ENCODE data around the gene GABBR2.

GABBR2 gene

GRCh38 chr9:98727428-98727827 lies 18.7 kb upstream of the GABBR2 start:
- Mint-ChIP-seq H3K9me3 (no peaks in the 10 kb centered on the region), H3K27me3 (ENCODE audit: low read depth) (peaks cover 30% of the 10 kb centered on the region), H3K27ac (no peak overlapping the region), H3K36me3 (ENCODE audit: low read depth) (no peaks in the 10 kb centered on the region), H3K4me1 (peaks cover 11% of the 10 kb centered on the region), H3K4me3 (no peak overlapping the region)
- no peak for TF ChIP-seq CTCF (IDR thresholded peaks at IDR 0.05; ENCODE audit: unreplicated experiment in 3 of 3)

- no peak overlapping the region for H3K27ac Mint-ChIP-seq
- peaks cover 33% of the 10 kb centered on the region for H3K27me3 Mint-ChIP-seq (ENCODE audit: low read depth)
- no peaks in the 10 kb centered on the region for H3K9me3 Mint-ChIP-seq
- H3K4me3 Mint-ChIP-seq, result no peak overlapping the region
- no peaks in the 10 kb centered on the region for H3K36me3 Mint-ChIP-seq (ENCODE audit: low read depth)
- TF ChIP-seq CTCF (IDR thresholded peaks at IDR 0.05; ENCODE audit: unreplicated experiment in 3 of 3), result no peak
- H3K4me1 Mint-ChIP-seq, result peaks cover 11% of the 10 kb centered on the region
Measured at GRCh38 chr9:98726735-98727134, 18.0 kb upstream of the GABBR2 start.

- Mint-ChIP-seq H3K4me3 (no peak overlapping the region), H3K9me3 (no peaks in the 10 kb centered on the region), H3K36me3 (ENCODE audit: low read depth) (no peaks in the 10 kb centered on the region), H3K4me1 (no peaks in the 10 kb centered on the region), H3K27ac (no peak overlapping the region), H3K27me3 (ENCODE audit: low read depth) (peaks cover 38% of the 10 kb centered on the region)
- no peak for TF ChIP-seq CTCF (IDR thresholded peaks at IDR 0.05; ENCODE audit: unreplicated experiment in 3 of 3)
Measured at GRCh38 chr9:98724810-98725530, 16.2 kb upstream of the GABBR2 start.

GRCh38 chr9:98721643-98722042 lies 12.9 kb upstream of the GABBR2 start:
- H3K4me3 Mint-ChIP-seq, result no peak overlapping the region
- peaks cover 54% of the 10 kb centered on the region for H3K27me3 Mint-ChIP-seq (ENCODE audit: low read depth)
- no peak for TF ChIP-seq CTCF (IDR thresholded peaks at IDR 0.05; ENCODE audit: unreplicated experiment in 3 of 3)
- no peaks in the 10 kb centered on the region for H3K9me3 Mint-ChIP-seq
- no peaks in the 10 kb centered on the region for H3K36me3 Mint-ChIP-seq (ENCODE audit: low read depth)
- no peak overlapping the region for H3K27ac Mint-ChIP-seq
- H3K4me1 Mint-ChIP-seq, result no peaks in the 10 kb centered on the region

- no peaks in the 10 kb centered on the region for H3K9me3 Mint-ChIP-seq
- H3K27me3 Mint-ChIP-seq (ENCODE audit: low read depth), result peaks cover 58% of the 10 kb centered on the region
- H3K4me1 Mint-ChIP-seq, result no peaks in the 10 kb centered on the region
- no peak overlapping the region for H3K27ac Mint-ChIP-seq
- no peaks in the 10 kb centered on the region for H3K36me3 Mint-ChIP-seq (ENCODE audit: low read depth)
- H3K4me3 Mint-ChIP-seq, result no peak overlapping the region
- TF ChIP-seq CTCF (IDR thresholded peaks at IDR 0.05; ENCODE audit: unreplicated experiment in 3 of 3), result no peak
Measured at GRCh38 chr9:98720402-98720801, 11.7 kb upstream of the GABBR2 start.

- Mint-ChIP-seq H3K36me3 (ENCODE audit: low read depth) (no peaks in the 10 kb centered on the region), H3K9me3 (no peaks in the 10 kb centered on the region), H3K4me1 (no peaks in the 10 kb centered on the region), H3K4me3 (no peak overlapping the region), H3K27me3 (ENCODE audit: low read depth) (peaks cover 69% of the 10 kb centered on the region), H3K27ac (no peak overlapping the region)
- no peak for TF ChIP-seq CTCF (IDR thresholded peaks at IDR 0.05; ENCODE audit: unreplicated experiment in 3 of 3)
Measured at GRCh38 chr9:98719055-98719454, 10.3 kb upstream of the GABBR2 start.
